HG03045 (cell line): Measurements from ENCODE around the gene ARHGEF16.

Experiments used
- ATAC-seq: cut with Tn5 transposase; IDR thresholded peaks from one replicate; pipeline ENCODE4 v1.9.1; 2021; ENCODE audit warnings: mild to moderate bottlenecking, moderate library complexity; ENCODE audit not compliant: unreplicated experiment

Gene ARHGEF16

GRCh38 chr1:3466366-3467075 lies 12.1 kb downstream of the ARHGEF16 start:
- no peak for ATAC-seq

GRCh38 chr1:3467096-3468036 lies 12.9 kb downstream of the ARHGEF16 start:
- no peak for ATAC-seq

GRCh38 chr1:3468236-3469103 lies 14.0 kb downstream of the ARHGEF16 start:
- no peak for ATAC-seq

DNA sequence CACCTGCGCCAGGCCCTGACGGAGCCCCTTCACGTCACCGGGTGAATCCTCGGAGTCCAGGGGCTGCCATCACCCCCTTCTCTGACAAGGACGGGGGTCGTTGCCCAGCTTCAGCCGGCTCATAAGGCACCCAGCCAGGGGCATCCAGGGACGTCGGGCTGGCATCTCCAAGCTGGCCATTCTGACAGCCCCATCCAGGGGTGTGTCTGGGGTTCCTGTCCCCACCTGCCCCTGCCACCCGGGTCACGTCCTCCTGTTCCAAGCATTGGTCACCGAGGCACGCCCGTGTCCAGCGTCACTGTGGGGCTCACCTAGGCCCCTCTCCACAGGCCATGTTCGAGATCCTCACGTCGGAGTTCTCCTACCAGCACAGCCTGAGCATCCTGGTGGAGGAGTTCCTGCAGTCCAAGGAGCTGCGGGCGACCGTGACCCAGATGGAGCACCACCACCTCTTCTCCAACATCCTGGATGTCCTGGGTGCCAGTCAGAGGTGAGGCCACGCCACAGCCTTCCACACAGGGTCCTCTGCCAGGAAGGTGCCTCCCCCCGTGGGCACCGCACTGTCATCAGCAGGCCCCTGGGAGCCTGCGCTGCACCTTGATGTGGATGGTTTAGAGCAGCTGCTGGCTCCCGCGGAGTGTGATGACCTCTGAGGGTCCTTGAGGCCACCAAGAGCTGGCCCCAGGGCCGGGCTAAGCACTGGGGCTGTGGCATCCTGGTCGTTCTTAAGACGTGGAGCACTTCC lies 14.8 kb downstream of the ARHGEF16 start:
- no peak for ATAC-seq

DNA sequence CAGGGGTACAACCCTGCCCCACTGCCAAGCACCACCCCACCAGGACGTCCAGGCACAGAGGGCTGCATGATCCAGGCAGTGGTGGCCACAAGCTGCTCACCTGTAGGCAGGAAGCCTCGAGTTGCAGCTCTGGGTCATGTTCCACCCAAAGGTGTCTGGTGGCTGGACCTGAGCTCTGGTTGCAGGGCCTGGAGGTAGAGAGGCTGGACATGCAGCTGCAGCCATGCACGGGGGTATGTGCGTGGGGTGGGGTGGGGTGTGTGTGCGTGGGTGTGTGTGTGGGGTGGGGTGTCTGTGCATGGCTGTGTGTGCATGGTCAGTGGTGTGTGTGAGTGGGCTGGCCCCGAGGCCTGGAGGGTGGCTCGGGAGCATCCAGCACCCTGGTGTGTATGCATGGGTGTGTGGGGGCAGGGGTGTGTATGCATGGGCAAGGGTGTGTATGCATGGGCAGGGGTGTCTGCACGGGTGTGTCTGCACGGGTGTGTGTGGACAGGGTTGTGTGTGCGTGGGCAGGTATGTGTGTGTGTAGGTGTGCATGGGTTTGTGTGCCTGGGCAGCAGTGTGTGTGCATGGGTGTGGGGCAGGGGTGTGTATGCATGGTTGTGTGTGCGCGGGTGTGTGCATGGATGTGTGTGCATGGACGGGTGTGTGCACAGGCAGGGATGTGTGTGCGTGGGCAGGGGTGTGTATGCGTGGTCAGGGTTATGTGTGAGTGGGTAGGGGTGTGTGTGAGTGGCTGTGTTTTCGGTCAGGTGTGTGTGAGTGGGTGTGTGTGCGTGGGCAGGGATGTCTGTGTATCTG lies 15.6 kb downstream of the ARHGEF16 start:
- ATAC-seq = no peak

- no peak for ATAC-seq
Measured at GRCh38 chr1:3470650-3471355, 16.3 kb downstream of the ARHGEF16 start.

DNA sequence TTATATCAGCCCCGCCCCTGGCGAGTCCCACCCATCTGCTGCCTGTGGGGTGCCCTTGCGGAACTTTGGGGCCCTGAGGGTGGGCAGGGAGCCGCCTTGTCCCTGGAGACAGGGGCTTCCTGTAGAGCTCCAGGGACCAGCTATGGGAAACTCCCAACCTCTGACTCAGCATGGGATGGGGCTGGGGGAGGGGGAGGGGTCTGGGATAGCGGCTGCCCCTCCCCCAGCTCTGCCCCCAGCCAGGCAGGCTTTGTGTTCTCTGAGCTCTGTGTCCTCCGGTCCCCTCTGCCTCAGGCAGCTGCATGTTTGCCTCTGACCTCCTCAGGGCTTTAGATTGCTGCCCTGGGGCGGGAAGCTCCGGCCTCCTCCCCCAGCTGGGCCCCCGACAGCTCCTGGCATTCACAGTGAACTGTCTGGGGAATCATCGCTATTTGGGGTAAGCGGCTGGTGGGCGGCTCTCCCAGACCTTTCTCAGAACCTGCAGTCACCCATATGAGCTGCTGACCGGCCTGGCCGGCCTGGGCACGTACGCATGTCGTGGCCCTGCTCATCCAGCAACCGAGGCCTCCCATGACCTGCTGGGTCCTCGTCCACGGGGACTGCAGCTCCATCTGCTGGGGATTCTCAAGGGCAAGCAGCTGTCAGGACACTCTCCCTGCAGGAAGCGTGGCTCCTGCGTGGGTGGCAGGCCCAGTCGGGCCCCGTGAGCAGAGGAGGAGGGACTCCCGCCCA lies 17.1 kb downstream of the ARHGEF16 start:
- no peak for ATAC-seq

- ATAC-seq = no peak
Measured at GRCh38 chr1:3472088-3472850, 17.8 kb downstream of the ARHGEF16 start.

- no peak for ATAC-seq
Measured at GRCh38 chr1:3472906-3473305, 18.4 kb downstream of the ARHGEF16 start.

DNA sequence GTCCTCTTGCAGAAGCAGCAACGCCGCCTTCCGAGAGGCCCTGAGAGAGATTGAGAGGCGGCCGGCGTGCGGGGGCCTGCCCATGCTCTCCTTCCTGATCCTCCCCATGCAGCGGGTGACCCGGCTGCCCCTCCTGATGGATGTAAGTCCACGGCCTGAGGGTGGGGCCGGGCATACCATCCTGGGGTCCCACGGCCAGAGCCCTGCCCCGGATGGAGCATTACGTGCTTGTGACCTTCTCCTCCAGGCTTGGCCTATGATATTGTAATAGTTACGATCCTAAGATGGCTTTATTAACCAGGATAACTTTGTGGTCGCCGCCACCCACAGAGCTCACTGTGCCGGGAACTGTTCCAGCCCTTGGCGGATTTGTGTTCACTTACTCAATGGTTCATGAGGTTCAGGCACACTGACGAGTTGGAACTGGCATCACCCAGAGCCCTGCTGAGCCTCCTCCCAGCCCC lies 18.9 kb downstream of the ARHGEF16 start:
- no peak for ATAC-seq

DNA sequence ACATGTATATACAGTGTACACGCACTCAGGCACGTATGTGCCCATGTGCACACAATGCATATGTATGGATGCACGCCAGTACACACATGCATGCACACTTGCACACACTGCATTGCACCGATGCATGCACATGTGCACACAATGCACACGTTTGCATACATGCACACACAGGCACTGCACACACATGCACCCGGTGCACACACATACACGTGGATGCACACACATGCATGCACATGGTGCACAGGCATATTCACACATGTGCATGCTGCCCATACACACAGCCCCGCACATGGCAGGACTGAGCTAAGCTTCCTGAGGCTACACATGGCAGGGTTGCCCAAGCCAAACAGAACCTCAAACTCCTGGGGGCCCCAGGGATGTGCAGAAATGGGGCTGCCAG lies 19.6 kb downstream of the ARHGEF16 start:
- ATAC-seq = no peak

DNA sequence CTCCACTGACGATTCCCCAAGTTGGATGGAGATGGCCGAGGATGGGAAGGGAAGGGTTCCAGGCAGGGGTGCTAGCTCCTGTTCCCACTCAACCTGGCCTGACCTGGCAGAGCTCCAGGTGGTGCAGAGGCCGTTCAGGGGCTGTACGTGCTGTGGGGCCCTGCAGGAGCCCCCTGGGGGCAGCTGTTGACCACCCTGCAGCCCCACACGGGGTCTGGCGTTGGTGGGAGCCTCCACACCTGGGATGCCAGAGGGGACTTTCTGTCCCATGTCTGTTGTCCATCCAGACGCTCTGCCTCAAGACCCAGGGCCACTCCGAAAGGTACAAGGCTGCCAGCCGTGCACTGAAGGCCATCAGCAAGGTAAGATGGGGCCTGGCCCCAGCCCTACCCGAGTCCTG lies 20.0 kb downstream of the ARHGEF16 start:
- ATAC-seq = no peak

DNA sequence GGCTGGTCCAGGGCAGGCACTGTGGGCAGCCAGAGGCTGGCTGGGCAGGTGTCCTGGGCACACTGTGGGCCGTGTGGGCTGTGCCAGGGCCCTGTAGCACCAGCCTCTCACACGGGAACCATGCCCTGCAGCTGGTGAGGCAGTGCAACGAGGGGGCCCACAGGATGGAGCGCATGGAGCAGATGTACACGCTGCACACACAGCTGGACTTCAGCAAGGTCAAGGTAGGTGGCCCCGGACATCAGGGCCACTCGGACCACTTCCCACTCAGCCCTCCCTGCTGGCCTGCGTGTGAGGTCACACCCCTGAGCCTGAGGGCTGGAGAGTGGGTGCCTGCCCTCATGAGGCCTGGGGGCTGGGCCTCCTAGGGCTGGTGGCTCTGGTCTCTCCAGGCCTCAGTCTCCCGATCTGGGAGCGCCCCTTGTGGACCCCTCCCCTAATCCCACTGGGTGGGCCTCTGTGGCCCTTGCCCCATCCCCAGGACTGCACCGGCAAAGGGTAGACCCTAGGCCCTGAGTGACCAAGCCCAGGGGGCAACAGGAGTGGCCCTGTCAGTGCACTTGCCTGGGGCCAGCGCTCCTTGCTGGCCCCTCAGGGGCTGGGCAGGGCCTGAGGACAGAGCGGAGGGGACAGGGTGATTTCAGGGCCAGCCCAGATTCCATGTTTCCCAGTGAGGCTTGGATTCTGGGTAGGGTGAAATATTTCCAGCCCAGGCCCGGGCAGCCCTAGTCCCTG lies 21.5 kb downstream of the ARHGEF16 start:
- no peak for ATAC-seq

GRCh38 chr1:3476666-3477065 lies 22.2 kb downstream of the ARHGEF16 start:
- ATAC-seq = no peak

DNA sequence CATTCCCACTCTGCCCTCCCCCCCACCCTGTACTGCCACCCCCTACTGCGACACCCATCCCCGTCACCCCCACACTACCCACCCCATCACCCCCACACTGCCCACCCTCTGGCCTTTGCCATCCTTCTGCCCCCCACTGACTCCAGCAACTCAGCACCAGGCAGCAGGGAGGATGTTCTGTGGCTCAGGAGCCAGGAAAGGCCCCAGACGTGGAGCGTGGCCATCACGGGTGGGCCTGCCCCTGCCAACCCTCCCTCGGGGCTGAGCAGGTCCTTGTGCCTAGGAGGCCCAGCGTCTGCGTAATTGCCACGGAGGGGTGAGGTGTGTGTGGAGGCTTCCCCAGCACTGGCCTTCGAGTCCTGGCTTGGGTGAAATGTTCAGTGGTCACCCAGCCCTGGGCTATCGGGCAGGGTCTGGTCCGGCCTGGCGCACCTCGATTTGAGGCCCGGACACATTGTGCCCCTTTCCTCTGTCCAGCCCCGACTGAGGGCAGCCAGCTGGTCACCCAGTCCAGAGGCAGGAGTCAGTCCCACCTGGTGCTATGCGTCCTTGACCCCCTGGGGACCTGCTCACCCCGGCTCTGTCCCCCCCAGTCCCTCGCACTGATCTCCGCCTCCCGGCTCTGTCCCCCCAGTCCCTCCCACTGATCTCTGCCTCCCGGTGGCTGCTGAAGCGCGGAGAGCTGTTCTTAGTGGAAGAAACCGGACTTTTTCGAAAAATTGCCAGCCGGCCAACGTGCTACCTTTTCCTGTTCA lies 23.0 kb downstream of the ARHGEF16 start:
- ATAC-seq = no peak

GRCh38 chr1:3478187-3478586 lies 23.7 kb downstream of the ARHGEF16 start:
- no peak for ATAC-seq
